B cell (primary cell): Measurements from ENCODE around the gene CD247.

Experiments used
- CTCF ChIP-seq: fragments of 200-600 bp; IDR thresholded peaks from one replicate; pipeline ENCODE4 v1.8.0; 2022; ENCODE audit warnings: antibody characterized with exemption, mild to moderate bottlenecking
- EZH2 ChIP-seq: IDR thresholded peaks from 2 replicates; pipeline ENCODE4 v1.6.1; 2012; ENCODE audit warnings: borderline replicate concordance, low read depth, mild to moderate bottlenecking, moderate library complexity, low read length; ENCODE audit not compliant: insufficient read depth, poor library complexity, severe bottlenecking

DNA sequence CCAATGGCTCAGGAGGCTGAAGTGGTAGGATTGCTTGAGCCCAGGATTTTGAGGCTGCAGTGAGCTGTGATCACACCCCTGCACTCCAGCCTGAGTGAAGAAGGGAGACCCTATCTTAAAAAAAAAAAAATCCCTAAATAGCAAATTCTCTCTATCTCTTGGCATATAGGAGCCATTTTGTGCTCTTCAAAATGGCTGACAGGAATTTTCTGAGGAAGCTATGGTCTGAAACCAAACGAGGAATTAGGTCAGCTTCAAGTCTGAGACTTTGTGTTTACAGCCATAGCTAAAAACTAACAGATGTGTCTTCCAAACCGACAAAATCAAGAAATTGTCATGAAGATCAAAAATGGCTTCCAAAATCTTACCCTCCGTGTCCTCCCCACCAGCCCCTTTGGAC, 10.6 kb downstream of the CD247 start:
- TF ChIP-seq CTCF (no peak), EZH2 (no peak)
